ENCODE measurements around the gene CLCN1.

CLCN1 gene

DNA sequence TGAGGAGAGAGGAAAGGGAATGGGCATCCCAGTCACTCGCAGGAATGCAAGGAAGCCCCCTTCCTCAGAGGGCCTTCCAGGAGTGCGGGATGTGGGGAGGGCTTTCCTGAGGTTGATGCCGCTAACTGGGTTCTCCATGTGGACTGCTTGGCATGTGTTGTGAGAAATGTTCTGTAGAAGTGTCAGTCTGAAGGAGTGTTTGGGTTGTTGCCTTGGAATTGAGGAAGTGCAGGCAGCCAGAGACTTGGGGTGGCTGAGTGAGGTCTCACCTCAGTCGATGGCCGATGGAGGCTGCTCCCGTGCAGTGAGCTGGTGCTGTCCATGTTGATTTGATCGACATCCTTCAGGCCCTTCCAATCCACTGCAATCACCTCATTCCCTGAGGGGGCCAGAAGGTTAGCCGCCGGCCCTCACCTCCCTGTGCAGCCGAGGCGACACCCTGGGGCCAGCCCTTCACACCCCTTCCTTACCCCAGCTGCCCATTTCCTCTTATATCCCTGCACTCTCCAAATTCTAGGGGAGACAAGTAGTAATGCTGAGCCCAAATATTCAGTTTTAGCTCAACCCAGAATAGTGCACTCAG is 44.0 kb downstream of the CLCN1 start:
- Mint-ChIP-seq H3K27me3 (peaks cover 29% of the 10 kb centered on the region), H3K4me3 (no peak overlapping the region), H3K36me3 (ENCODE audit: low read depth) (no peaks in the 10 kb centered on the region), H3K9me3 (no peaks in the 10 kb centered on the region), H3K4me1 (ENCODE audit: low read depth) (peaks cover 8% of the 10 kb centered on the region), H3K27ac (no peak overlapping the region)
- no peak for DNase-seq

DNA sequence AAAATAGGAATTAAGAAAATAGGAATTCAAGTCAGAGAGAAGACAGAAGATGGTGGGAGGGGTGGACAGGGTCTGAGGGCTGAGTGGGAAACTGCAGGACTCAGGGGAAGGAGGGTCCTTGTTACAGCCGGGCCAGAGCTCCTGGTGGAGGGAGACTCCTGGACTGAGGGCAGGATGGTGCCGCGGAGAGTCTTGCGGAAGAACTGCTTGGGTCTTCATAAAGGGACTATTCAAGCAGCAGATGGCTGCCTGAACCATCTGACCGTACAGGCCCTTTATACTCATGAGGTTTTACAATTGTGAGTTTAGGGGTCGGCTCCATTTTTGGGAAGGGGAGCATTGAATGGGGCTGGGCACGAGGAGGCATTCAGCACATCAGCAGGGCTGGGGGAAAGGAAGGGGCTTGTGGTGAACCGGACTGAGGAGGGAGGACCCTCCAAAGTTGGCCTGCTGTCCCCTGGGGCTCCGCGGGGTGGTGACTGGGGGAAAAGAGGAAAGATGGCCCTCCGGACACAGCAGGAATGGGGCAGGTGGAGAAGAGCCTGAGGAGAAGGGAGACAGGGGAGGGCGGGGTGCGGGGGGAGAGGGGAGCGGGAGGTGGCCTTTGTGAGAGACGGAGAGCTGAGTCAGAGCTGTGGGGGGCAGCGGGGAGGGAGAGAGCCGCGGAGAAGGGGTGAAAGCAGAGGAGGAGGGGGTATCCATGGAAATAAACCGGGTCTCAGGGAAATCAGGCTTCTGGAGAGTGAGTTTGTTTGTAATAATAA is 45.1 kb downstream of the CLCN1 start:
- Mint-ChIP-seq H3K4me1 (ENCODE audit: low read depth) (peaks cover 8% of the 10 kb centered on the region), H3K9me3 (no peaks in the 10 kb centered on the region), H3K36me3 (ENCODE audit: low read depth) (no peaks in the 10 kb centered on the region), H3K4me3 (peak overlapping the region; percentile 57), H3K27me3 (peaks cover 37% of the 10 kb centered on the region), H3K27ac (no peak overlapping the region)
- no peak for DNase-seq

- H3K27me3 Mint-ChIP-seq = peaks cover 41% of the 10 kb centered on the region
- H3K27ac Mint-ChIP-seq = no peak overlapping the region
Observed at GRCh38 chr7:143361552-143362130, 45.7 kb downstream of the CLCN1 start.

GRCh38 chr7:143362131-143363015 is 46.5 kb downstream of the CLCN1 start, which contains the start of gene FAM131B:
TSS of gene FAM131B (minus strand) at chr7:143362713. CDS start at chr7:143362603, 110 bp downstream.
- H3K27me3 Mint-ChIP-seq = peaks cover 41% of the 10 kb centered on the region
- peak within 1 kb of the TSS; percentile 28 for H3K27ac Mint-ChIP-seq
- no peaks in the 10 kb centered on the region for H3K36me3 Mint-ChIP-seq (ENCODE audit: low read depth)
- no peaks in the 10 kb centered on the region for H3K9me3 Mint-ChIP-seq
- peak within 1 kb of the TSS; percentile 81 for H3K4me3 Mint-ChIP-seq
- H3K4me1 Mint-ChIP-seq (ENCODE audit: low read depth) = peaks cover 8% of the 10 kb centered on the region
- peak; percentile 62 for DNase-seq

More at GRCh38 chr7:143361552-143362130, 45.7 kb downstream of the CLCN1 start:
- Mint-ChIP-seq H3K36me3 (ENCODE audit: low read depth) (no peaks in the 10 kb centered on the region), H3K9me3 (no peaks in the 10 kb centered on the region), H3K4me3 (peak overlapping the region; percentile 81), H3K4me1 (ENCODE audit: low read depth) (peaks cover 8% of the 10 kb centered on the region)
- no peak for DNase-seq

DNA sequence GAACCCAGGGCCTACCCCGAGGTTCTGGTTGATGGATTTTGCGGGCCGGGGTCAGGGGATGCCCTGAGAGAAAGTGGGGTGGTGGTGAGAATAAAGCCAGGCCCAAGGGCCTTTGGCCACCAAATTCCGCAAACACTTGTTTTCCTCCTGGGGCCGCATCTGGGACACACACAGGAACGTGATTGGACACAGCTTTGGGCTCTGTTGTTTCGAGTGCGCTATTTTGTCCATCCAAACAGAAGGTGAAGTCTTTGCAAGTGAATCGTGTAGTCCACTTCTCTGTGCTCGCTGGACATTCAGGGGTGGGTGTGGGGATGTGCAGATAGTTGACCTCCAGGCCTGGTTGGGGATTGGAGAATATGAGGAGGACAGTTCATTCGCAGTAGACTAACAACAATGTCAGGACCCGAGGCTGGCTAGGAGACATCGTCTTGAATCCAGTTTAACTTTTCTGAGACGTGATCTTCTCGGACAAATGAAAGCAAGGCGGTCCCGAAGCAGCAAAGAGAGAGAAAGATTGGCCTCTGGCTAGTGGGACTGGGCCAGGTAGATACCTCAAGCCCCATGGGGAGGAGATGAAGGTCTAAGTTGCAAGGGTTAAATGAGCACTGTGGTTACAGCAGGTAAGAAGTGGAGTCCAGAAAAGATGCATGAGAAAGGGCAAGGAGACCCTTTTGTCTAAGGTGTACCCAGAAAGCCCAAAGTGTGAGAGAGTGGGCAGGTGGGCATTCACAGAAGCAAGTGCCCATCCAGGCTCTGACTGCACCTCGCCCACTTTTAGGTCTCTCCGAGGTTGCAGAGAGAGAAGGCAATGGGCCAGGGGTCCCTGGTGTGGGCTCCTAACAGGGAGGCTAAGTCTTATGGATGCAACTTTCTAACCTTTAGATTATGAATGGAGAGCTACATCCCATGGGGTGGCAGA is 47.4 kb downstream of the CLCN1 start:
- Mint-ChIP-seq H3K4me3 (peak overlapping the region; percentile 57), H3K4me1 (ENCODE audit: low read depth) (peaks cover 8% of the 10 kb centered on the region), H3K27me3 (peaks cover 41% of the 10 kb centered on the region), H3K36me3 (ENCODE audit: low read depth) (no peaks in the 10 kb centered on the region), H3K27ac (no peak overlapping the region), H3K9me3 (no peaks in the 10 kb centered on the region)
- DNase-seq = no peak

DNA sequence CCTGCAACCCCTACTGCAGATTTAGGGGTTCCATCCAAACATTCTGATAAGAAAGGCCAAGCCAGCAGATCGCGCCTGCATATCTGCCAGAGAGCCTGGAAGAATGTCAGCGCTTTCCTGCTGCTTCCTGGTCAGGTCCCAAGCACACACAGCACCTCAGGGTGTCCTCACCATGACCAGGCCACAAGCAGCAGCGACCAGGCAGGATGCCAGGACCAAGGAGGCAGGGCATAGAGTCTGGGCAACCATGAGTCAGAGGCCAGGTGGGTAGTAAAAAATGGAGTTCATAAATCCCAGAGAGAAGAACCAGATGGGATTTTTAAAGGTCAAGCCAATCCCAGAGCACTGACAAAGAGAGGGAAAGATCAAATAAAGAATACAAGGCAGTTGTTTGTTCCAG is 52.1 kb downstream of the CLCN1 start:
- Mint-ChIP-seq H3K27me3 (peaks cover 30% of the 10 kb centered on the region), H3K4me3 (no peak overlapping the region), H3K9me3 (no peaks in the 10 kb centered on the region), H3K4me1 (ENCODE audit: low read depth) (peaks cover 18% of the 10 kb centered on the region), H3K27ac (no peak overlapping the region), H3K36me3 (ENCODE audit: low read depth) (no peaks in the 10 kb centered on the region)
- peak; percentile 20 for DNase-seq

- no peak overlapping the region for H3K4me3 Mint-ChIP-seq
- H3K36me3 Mint-ChIP-seq (ENCODE audit: low read depth) = no peaks in the 10 kb centered on the region
- DNase-seq = peak; percentile 14
- no peak overlapping the region for H3K27ac Mint-ChIP-seq
- peaks cover 17% of the 10 kb centered on the region for H3K4me1 Mint-ChIP-seq (ENCODE audit: low read depth)
- H3K9me3 Mint-ChIP-seq = no peaks in the 10 kb centered on the region
- peaks cover 26% of the 10 kb centered on the region for H3K27me3 Mint-ChIP-seq
Observed at GRCh38 chr7:143368387-143368786, 52.5 kb downstream of the CLCN1 start.

GRCh38 chr7:143369678-143370651 is 54.1 kb downstream of the CLCN1 start:
- H3K4me3 Mint-ChIP-seq = no peak overlapping the region

GRCh38 chr7:143372070-143372469 is 56.2 kb downstream of the CLCN1 start:
- no peak overlapping the region for H3K4me3 Mint-ChIP-seq
- peaks cover 48% of the 10 kb centered on the region for H3K4me1 Mint-ChIP-seq (ENCODE audit: low read depth)
- peak overlapping the region; percentile 45 for H3K27ac Mint-ChIP-seq
- no peaks in the 10 kb centered on the region for H3K27me3 Mint-ChIP-seq
- no peaks in the 10 kb centered on the region for H3K9me3 Mint-ChIP-seq
- no peaks in the 10 kb centered on the region for H3K36me3 Mint-ChIP-seq (ENCODE audit: low read depth)
- DNase-seq = peak; percentile 58

More at GRCh38 chr7:143369678-143370651, 54.1 kb downstream of the CLCN1 start:
- Mint-ChIP-seq H3K4me1 (ENCODE audit: low read depth) (peaks cover 29% of the 10 kb centered on the region), H3K9me3 (no peaks in the 10 kb centered on the region), H3K27me3 (peaks cover 10% of the 10 kb centered on the region), H3K36me3 (ENCODE audit: low read depth) (no peaks in the 10 kb centered on the region), H3K27ac (no peak overlapping the region)
- DNase-seq = no peak

DNA sequence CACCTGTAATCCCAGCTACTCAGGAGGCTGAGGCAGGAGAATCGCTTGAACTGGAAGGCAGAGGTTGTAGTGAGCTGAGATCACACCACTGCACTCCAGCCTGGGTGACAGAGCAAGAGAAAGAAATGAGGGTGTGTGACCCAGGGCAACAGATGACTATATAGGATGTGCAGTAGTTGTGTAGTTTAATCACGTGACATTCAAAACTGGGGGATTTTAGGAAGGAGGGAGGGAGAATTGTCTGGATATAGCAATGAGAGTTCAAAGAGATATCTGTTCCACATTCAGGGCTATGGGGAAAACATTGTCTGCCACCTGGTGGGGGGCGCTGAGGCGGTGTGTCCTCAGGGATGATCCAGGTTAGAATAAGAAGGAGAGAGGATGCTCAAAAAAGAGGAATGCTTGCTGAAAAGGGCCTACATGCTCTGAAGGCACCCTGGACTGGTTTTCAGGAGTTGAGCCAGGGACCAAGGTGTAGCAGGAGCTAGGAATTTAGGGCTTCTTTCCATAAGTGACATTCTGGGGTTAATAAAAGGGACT is 57.4 kb downstream of the CLCN1 start:
- peaks cover 56% of the 10 kb centered on the region for H3K4me1 Mint-ChIP-seq (ENCODE audit: low read depth)
- DNase-seq = no peak
- H3K27ac Mint-ChIP-seq = peak overlapping the region; percentile 42
- H3K27me3 Mint-ChIP-seq = no peaks in the 10 kb centered on the region
- H3K4me3 Mint-ChIP-seq = no peak overlapping the region
- H3K9me3 Mint-ChIP-seq = no peaks in the 10 kb centered on the region
- H3K36me3 Mint-ChIP-seq (ENCODE audit: low read depth) = no peaks in the 10 kb centered on the region

GRCh38 chr7:143374561-143374960 is 58.6 kb downstream of the CLCN1 start:
- Mint-ChIP-seq H3K27me3 (no peaks in the 10 kb centered on the region), H3K4me1 (ENCODE audit: low read depth) (peaks cover 68% of the 10 kb centered on the region), H3K9me3 (no peaks in the 10 kb centered on the region), H3K36me3 (ENCODE audit: low read depth) (no peaks in the 10 kb centered on the region), H3K4me3 (no peak overlapping the region), H3K27ac (peak overlapping the region; percentile 92)
- no peak for DNase-seq

DNA sequence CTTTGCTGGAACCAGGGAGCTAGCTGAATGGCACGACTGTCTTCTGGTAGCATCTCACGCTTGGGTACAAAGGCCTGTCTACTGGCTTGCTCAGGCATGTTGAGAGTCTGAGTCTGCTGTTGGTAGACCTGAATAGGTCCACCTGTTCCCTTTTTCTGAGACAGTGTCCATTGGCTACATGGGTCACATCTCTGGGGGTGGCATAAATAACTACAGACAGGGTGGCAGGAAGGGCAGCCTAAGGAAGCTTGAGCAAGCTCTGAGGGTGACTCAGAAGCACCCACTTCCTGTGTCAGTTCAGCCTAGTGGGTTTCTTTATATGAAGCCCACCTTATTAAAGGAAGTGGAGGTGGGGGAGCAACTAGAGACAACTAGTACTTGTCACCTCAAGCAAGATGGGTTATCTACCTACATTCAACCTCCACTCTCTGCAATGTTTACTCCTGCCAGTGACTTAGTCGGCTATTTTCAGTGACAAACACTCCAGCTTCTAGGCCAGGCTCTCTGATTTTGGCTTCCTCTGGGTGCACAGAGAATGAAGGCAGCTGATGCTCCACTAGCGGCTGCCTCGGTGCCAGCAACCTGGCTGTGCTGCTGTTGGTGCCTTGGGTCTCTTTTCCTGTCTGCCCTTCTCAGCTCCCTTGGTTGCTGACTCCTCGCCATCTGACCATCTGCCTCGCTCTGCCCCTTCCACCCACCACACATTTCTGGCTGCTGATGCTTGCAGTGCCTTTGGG is 59.6 kb downstream of the CLCN1 start:
- Mint-ChIP-seq H3K9me3 (no peaks in the 10 kb centered on the region), H3K27me3 (no peaks in the 10 kb centered on the region), H3K27ac (peak overlapping the region; percentile 92), H3K36me3 (ENCODE audit: low read depth) (no peaks in the 10 kb centered on the region), H3K4me1 (ENCODE audit: low read depth) (peaks cover 73% of the 10 kb centered on the region), H3K4me3 (peak overlapping the region; percentile 24)
- peak; percentile 58 for DNase-seq
